ENCODE data around the gene FAM184B. TPM values are rescaled to one million over a fixed set of nuclear protein-coding genes. Genes with fewer than 3 reads are reported as not detected.

FAM184B gene
- total RNA-seq, 1 experiment from 2014 or later = 0.07 TPM

DNA sequence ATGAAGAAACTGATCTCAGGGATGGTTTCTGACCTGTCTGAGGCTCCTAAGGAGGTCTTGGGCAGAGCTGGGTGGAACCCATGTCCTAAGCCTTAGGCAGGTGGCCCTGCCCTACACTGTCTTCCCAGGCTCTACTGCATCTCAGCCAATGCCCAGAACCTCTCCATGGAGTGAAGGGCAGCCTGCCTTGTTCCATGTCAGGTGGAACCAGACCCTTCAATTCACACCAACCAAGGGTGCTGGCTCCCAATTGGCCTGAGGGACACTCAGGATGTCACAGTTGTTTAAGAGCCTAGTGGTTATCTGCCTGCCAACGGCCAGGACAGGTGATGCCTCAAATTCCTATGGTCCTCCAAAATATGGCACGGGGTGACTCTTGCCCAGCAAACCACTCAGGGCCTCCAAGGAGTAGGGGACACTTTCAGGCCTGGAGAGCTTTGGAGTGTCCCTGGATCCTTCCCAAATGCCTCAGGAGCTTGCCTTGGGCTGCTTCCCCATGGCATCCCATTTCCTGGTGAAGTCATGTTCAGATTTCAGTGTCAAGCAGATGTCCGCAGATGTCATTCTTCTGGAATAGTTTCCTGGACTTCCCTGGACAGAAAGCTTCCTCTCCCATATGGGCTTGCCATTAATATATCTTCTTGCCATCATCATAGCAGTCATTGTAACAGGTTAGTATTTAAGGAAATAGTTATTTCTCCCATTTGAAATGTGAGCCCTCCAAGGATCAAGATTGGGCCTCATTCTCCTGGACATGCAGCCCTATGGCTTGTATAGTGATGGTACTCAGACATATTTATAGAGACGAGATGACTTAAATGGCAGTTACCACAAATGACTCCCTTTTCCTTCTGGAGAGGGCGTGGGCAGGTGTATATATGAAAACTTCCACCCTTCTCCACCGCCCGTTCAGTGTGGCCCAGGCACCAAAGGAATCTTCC lies 99.9 kb downstream of the FAM184B start:
- no peak overlapping the region for H3K9ac ChIP-seq (ENCODE audit: low read length)

GRCh38 chr4:17680559-17681280 lies 100.7 kb downstream of the FAM184B start:
- Histone ChIP-seq H4K20me1 (ENCODE audit: insufficient read depth) (no peaks in the 10 kb centered on the region), H3K9me2 (ENCODE audit: insufficient read depth) (no peaks in the 10 kb centered on the region), H3K36me3 (ENCODE audit: control insufficient read depth in 1 of 2, insufficient read depth in 2 of 2, low read length in 2 of 2) (no peaks in the 10 kb centered on the region), H2AFZ (ENCODE audit: low read depth, low read length, poor library complexity, severe bottlenecking) (no peak overlapping the region), H3K4me3 (replicated peaks in 1 of 2; ENCODE audit: low read depth in 1 of 2, low read length in 2 of 2) (no peak overlapping the region), H3K79me2 (ENCODE audit: insufficient read depth, low read length) (no peaks in the 10 kb centered on the region), H3K9ac (ENCODE audit: low read length) (no peak overlapping the region), H3K27me3 (ENCODE audit: insufficient read depth, low read length) (no peaks in the 10 kb centered on the region), H3K4me1 (ENCODE audit: control insufficient read depth in 1 of 2, insufficient read depth in 2 of 2, low read length in 2 of 2) (no peaks in the 10 kb centered on the region), H3K27ac (ENCODE audit: low read depth, low read length) (no peak overlapping the region), H3K9me3 (ENCODE audit: control insufficient read depth in 1 of 2, insufficient read depth in 1 of 2, low read depth in 1 of 2, low read length in 2 of 2) (no peaks in the 10 kb centered on the region), H3K4me2 (ENCODE audit: low read length) (no peak overlapping the region)
- intact Hi-C loops (cut with micrococcal nuclease) = no loop called here
- RAD21 ChIA-PET (ENCODE audit: low non-redundant PET in 1 of 2, low total read pairs in 2 of 2, uncharacterized antibody in 2 of 2, unreplicated experiment in 2 of 2) = no interaction called here
- ATAC-seq (no peak), DNase-seq (ENCODE audit: low read depth, low spot score) (no peak)
- POLR2A ChIA-PET = no interaction called here
- no TSS peak for BruUV-seq (replicated peaks)
- CTCF ChIA-PET = no interaction called here
- TF ChIP-seq ZFX (IDR thresholded peaks at IDR 0.05) (no peak), SRF (IDR thresholded peaks at IDR 0.05; ENCODE audit: low read depth) (no peak), JUND (IDR thresholded peaks at IDR 0.05) (no peak), MAX (IDR thresholded peaks at IDR 0.05) (no peak), YY1 (IDR thresholded peaks at IDR 0.05; ENCODE audit: extremely low read depth, insufficient replicate concordance, low read depth, low read length) (no peak)

More for the DNA sequence above, 99.9 kb downstream of the FAM184B start:
- Histone ChIP-seq H2AFZ (ENCODE audit: low read depth, low read length, poor library complexity, severe bottlenecking) (no peak overlapping the region), H3K4me1 (ENCODE audit: control insufficient read depth in 1 of 2, insufficient read depth in 2 of 2, low read length in 2 of 2) (no peaks in the 10 kb centered on the region), H4K20me1 (ENCODE audit: insufficient read depth) (no peaks in the 10 kb centered on the region), H3K4me2 (ENCODE audit: low read length) (no peak overlapping the region), H3K9me3 (ENCODE audit: control insufficient read depth in 1 of 2, insufficient read depth in 1 of 2, low read depth in 1 of 2, low read length in 2 of 2) (no peaks in the 10 kb centered on the region), H3K36me3 (ENCODE audit: control insufficient read depth in 1 of 2, insufficient read depth in 2 of 2, low read length in 2 of 2) (no peaks in the 10 kb centered on the region), H3K9me2 (ENCODE audit: insufficient read depth) (no peaks in the 10 kb centered on the region), H3K27me3 (ENCODE audit: insufficient read depth, low read length) (no peaks in the 10 kb centered on the region), H3K27ac (ENCODE audit: low read depth, low read length) (no peak overlapping the region), H3K4me3 (replicated peaks in 1 of 2; ENCODE audit: low read depth in 1 of 2, low read length in 2 of 2) (no peak overlapping the region), H3K79me2 (ENCODE audit: insufficient read depth, low read length) (no peaks in the 10 kb centered on the region)
- ChIA-PET RAD21 (ENCODE audit: low non-redundant PET in 1 of 2, low total read pairs in 2 of 2, uncharacterized antibody in 2 of 2, unreplicated experiment in 2 of 2) (no interaction called here), POLR2A (no interaction called here), CTCF (no interaction called here)
- no TSS peak for BruUV-seq (replicated peaks)
- no peak; the same call in 1 of the 2 replicates for ATAC-seq
- no peak for DNase-seq (ENCODE audit: low read depth, low spot score)
- intact Hi-C loops (cut with micrococcal nuclease) = no loop called here
- TF ChIP-seq MAX (IDR thresholded peaks at IDR 0.05) (no peak), SIN3A (IDR thresholded peaks at IDR 0.05; ENCODE audit: low read depth) (no peak), POLR2AphosphoS5 (IDR thresholded peaks at IDR 0.05; ENCODE audit: low read depth, low read length) (no peak), SRF (IDR thresholded peaks at IDR 0.05; ENCODE audit: low read depth) (no peak)

Data from HCT116 (cell line).